Fibroblast of lung (primary cell): ENCODE results near the gene P3H1. TPM values are rescaled to one million over a fixed set of nuclear protein-coding genes. Genes with fewer than 3 reads are reported as not detected.

Source experiments
- DNase-seq, 2 donors: peaks; one replicate each; pipeline versions ENCODE4 v3.0.0 to v3.0.0-alpha.2; 2010; ENCODE audit warnings: low read depth in 2 of 2
- H2AFZ ChIP-seq: 2 replicates; pipeline ENCODE4 v1.5.1; 2012; ENCODE audit warnings: low read length, control low read depth, inconsistent platforms
- H3K27ac ChIP-seq: 2 replicates; pipeline ENCODE4 v1.5.1; 2011; ENCODE audit warnings: low read length, control low read depth; ENCODE audit not compliant: insufficient read depth
- H3K27me3 ChIP-seq: 2 replicates; pipeline ENCODE4 v1.5.1; 2011; ENCODE audit warnings: mild to moderate bottlenecking, low read length; ENCODE audit not compliant: control insufficient read depth, insufficient read depth
- H3K36me3 ChIP-seq: 2 replicates; pipeline ENCODE4 v1.5.1; 2011; ENCODE audit warnings: low read length; ENCODE audit not compliant: control insufficient read depth, insufficient read depth
- H3K4me1 ChIP-seq: 2 replicates; pipeline ENCODE4 v1.5.1; 2011; ENCODE audit warnings: low read length; ENCODE audit not compliant: control insufficient read depth, insufficient read depth; ENCODE audit errors: extremely low read depth
- H3K4me2 ChIP-seq: 2 replicates; pipeline ENCODE4 v1.5.1; 2011; ENCODE audit warnings: low read length, control low read depth; ENCODE audit not compliant: insufficient read depth; ENCODE audit errors: extremely low read depth
- H3K4me3 ChIP-seq, 4 experiments: fragments of 200-600 bp in 1 of 4; sonication (generic) in 1 of 4; replicated peaks in 1 of 4; 2 replicates each; pipeline ENCODE4 v1.5.1; 2011 to 2016; ENCODE audit warnings: low read length in 4 of 4, low read depth in 3 of 4, mild to moderate bottlenecking in 3 of 4, control low read depth in 2 of 4, inconsistent platforms in 1 of 4, mixed read lengths in 1 of 4; ENCODE audit not compliant: insufficient read depth in 1 of 4; ENCODE audit errors: control extremely low read depth in 1 of 4
- H3K79me2 ChIP-seq: 2 replicates; pipeline ENCODE4 v1.5.1; 2012; ENCODE audit warnings: mild to moderate bottlenecking, low read length, inconsistent platforms; ENCODE audit not compliant: control insufficient read depth, insufficient read depth
- H3K9ac ChIP-seq: 2 replicates; pipeline ENCODE4 v1.5.1; 2011; ENCODE audit warnings: mild to moderate bottlenecking, low read length, control low read depth; ENCODE audit not compliant: insufficient read depth
- H3K9me3 ChIP-seq: 2 replicates; pipeline ENCODE4 v1.5.1; 2012; ENCODE audit warnings: low read depth, low read length; ENCODE audit not compliant: control insufficient read depth, insufficient read depth
- H4K20me1 ChIP-seq: 2 replicates; pipeline ENCODE4 v1.5.1; 2011; ENCODE audit warnings: low read length; ENCODE audit not compliant: control insufficient read depth, insufficient read depth; ENCODE audit errors: extremely low read depth
- CTCF ChIP-seq, 2 donors: IDR thresholded peaks in 1 of 2; conservative IDR thresholded peaks in 1 of 2; 1 replicate in 1 of 2; 2 replicates in 1 of 2; pipeline ENCODE4 v1.5.1; 2011 to 2012; ENCODE audit warnings: low read length in 2 of 2, control low read depth in 1 of 2, inconsistent platforms in 1 of 2, low read depth in 1 of 2, mild to moderate bottlenecking in 1 of 2
- EZH2 ChIP-seq: IDR thresholded peaks from 2 replicates; pipeline ENCODE4 v1.5.1; 2012; ENCODE audit warnings: low read length, control low read depth, mild to moderate bottlenecking; ENCODE audit errors: missing control alignments
- polyA plus RNA-seq, 2 donors: library from polyadenylated mRNA; depleted of rRNA in 1 of 2; stranded (reverse) in 1 of 2; unstranded in 1 of 2; fragments of >200 nt; gene quantifications; 2 replicates each; pipeline ENCODE4 v1.2.1, GENCODE V29; 2011 to 2012; ENCODE audit warnings: missing spikeins in 1 of 2
- total RNA-seq: library from RNA; depleted of rRNA; stranded (reverse); fragments of >200 nt; gene quantifications from 2 replicates; pipeline ENCODE4 v1.2.1, GENCODE V29; 2014

The P3H1 gene
- total and polyA plus RNA-seq, 2 donors (not counting 1 experiment from before 2014, with no cell fraction given) = 68.5 to 108 TPM

GRCh38 chr1:42748461-42749410 is 18.1 kb downstream of the P3H1 start:
- Histone ChIP-seq H4K20me1 (peaks cover 2% of the 10 kb centered on the region), H3K9ac (no peak overlapping the region), H3K4me3 (no peak overlapping the region), H3K4me1 (peaks cover 2% of the 10 kb centered on the region), H3K9me3 (no peaks in the 10 kb centered on the region), H3K27me3 (no peaks in the 10 kb centered on the region), H3K79me2 (no peaks in the 10 kb centered on the region), H3K4me2 (no peak overlapping the region), H3K36me3 (peaks cover 34% of the 10 kb centered on the region), H2AFZ (no peak overlapping the region), H3K27ac (no peak overlapping the region)
- no peak for DNase-seq
- TF ChIP-seq CTCF (conservative IDR thresholded peaks at IDR 0.05 in 1 of 2, IDR thresholded peaks at IDR 0.05 in 1 of 2; ENCODE audit: low read depth in 1 of 2, low read length in 2 of 2) (no peak), EZH2 (no peak)

GRCh38 chr1:42748021-42748420 is 18.8 kb downstream of the P3H1 start:
- TF ChIP-seq CTCF (conservative IDR thresholded peaks at IDR 0.05 in 1 of 2, IDR thresholded peaks at IDR 0.05 in 1 of 2; ENCODE audit: low read depth in 1 of 2, low read length in 2 of 2) (no peak), EZH2 (no peak)
- H3K27me3 ChIP-seq = no peaks in the 10 kb centered on the region
- peaks cover 34% of the 10 kb centered on the region for H3K36me3 ChIP-seq
- H2AFZ ChIP-seq = no peak overlapping the region
- no peak overlapping the region for H3K4me2 ChIP-seq
- no peaks in the 10 kb centered on the region for H3K79me2 ChIP-seq
- no peaks in the 10 kb centered on the region for H3K9me3 ChIP-seq
- no peak overlapping the region for H3K4me3 ChIP-seq
- no peak overlapping the region for H3K27ac ChIP-seq
- peaks cover 2% of the 10 kb centered on the region for H4K20me1 ChIP-seq
- H3K4me1 ChIP-seq = no peaks in the 10 kb centered on the region
- DNase-seq = no peak
- no peak overlapping the region for H3K9ac ChIP-seq

- DNase-seq = peak in 1 of 2 donors; percentile 20
- no peak overlapping the region for H3K27ac ChIP-seq
Observed at GRCh38 chr1:42747125-42747524, 19.7 kb downstream of the P3H1 start.

More at GRCh38 chr1:42747125-42747524, 19.7 kb downstream of the P3H1 start:
- H3K79me2 ChIP-seq = no peaks in the 10 kb centered on the region
- no peak overlapping the region for H2AFZ ChIP-seq
- H3K4me1 ChIP-seq = no peaks in the 10 kb centered on the region
- H3K27me3 ChIP-seq = no peaks in the 10 kb centered on the region
- TF ChIP-seq EZH2 = no peak
- peak; percentile 48 to 61 for TF ChIP-seq CTCF (conservative IDR thresholded peaks at IDR 0.05 in 1 of 2, IDR thresholded peaks at IDR 0.05 in 1 of 2; ENCODE audit: low read depth in 1 of 2, low read length in 2 of 2)
- no peak overlapping the region for H3K4me2 ChIP-seq
- no peak overlapping the region for H3K4me3 ChIP-seq
- peaks cover 34% of the 10 kb centered on the region for H3K36me3 ChIP-seq
- no peak overlapping the region for H3K9ac ChIP-seq
- no peaks in the 10 kb centered on the region for H3K9me3 ChIP-seq
- H4K20me1 ChIP-seq = peaks cover 2% of the 10 kb centered on the region
